HEK293 (cell line): ENCODE results near the gene FCGBP.

Source experiments
- HOXC10 ChIP-seq: sonication (generic); formaldehyde crosslinking; IDR thresholded peaks from 2 replicates; pipeline ENCODE4 v1.8.1; 2023; ENCODE audit warnings: mild to moderate bottlenecking, missing genetic modification reagents
- INSM2 ChIP-seq: fragments of 450-650 bp; formaldehyde crosslinking; IDR thresholded peaks from 2 replicates; pipeline ENCODE4 v1.5.1; 2016; ENCODE audit warnings: missing biosample characterization, missing genetic modification characterization
- SP3 ChIP-seq: fragments of 450-650 bp; formaldehyde crosslinking; IDR thresholded peaks from 2 replicates; pipeline ENCODE4 v1.5.1; 2016; ENCODE audit warnings: missing biosample characterization, missing genetic modification characterization
- ZBTB48 ChIP-seq: fragments of 450-650 bp; formaldehyde crosslinking; IDR thresholded peaks from 2 replicates; pipeline ENCODE4 v1.5.1; 2016; ENCODE audit warnings: missing biosample characterization, missing genetic modification characterization
- ZFP41 ChIP-seq: fragments of 450-650 bp; formaldehyde crosslinking; IDR thresholded peaks from 2 replicates; pipeline ENCODE4 v1.5.1; 2016; ENCODE audit warnings: missing biosample characterization, missing genetic modification characterization, borderline replicate concordance
- ZIC2 ChIP-seq: fragments of 450-650 bp; formaldehyde crosslinking; IDR thresholded peaks from 2 replicates; pipeline ENCODE4 v1.5.1; 2016; ENCODE audit warnings: missing biosample characterization, missing genetic modification characterization
- ZNF140 ChIP-seq: fragments of 450-650 bp; formaldehyde crosslinking; IDR thresholded peaks from 2 replicates; pipeline ENCODE4 v1.5.1; 2016; ENCODE audit warnings: missing biosample characterization, missing genetic modification characterization
- ZNF24 ChIP-seq: fragments of 450-650 bp; formaldehyde crosslinking; IDR thresholded peaks from 2 replicates; pipeline ENCODE4 v1.5.1; 2016; ENCODE audit warnings: missing biosample characterization, missing genetic modification characterization
- ZNF280D ChIP-seq: fragments of 450-650 bp; formaldehyde crosslinking; IDR thresholded peaks from 2 replicates; pipeline ENCODE4 v1.5.1; 2016; ENCODE audit warnings: missing biosample characterization, missing genetic modification characterization
- ZNF292 ChIP-seq: fragments of 450-650 bp; formaldehyde crosslinking; IDR thresholded peaks from 2 replicates; pipeline ENCODE4 v1.5.1; 2016; ENCODE audit warnings: low read depth, missing biosample characterization, missing genetic modification characterization, borderline replicate concordance
- ZNF324 ChIP-seq: fragments of 450-650 bp; formaldehyde crosslinking; IDR thresholded peaks from 2 replicates; pipeline ENCODE4 v1.5.1; 2016; ENCODE audit warnings: missing biosample characterization, missing genetic modification characterization
- ZNF423 ChIP-seq: fragments of 450-650 bp; formaldehyde crosslinking; IDR thresholded peaks from 2 replicates; pipeline ENCODE4 v1.5.1; 2016; ENCODE audit warnings: missing biosample characterization, missing genetic modification characterization
- ZNF433 ChIP-seq: fragments of 450-650 bp; formaldehyde crosslinking; IDR thresholded peaks from 2 replicates; pipeline ENCODE4 v1.5.1; 2016; ENCODE audit warnings: missing biosample characterization, missing genetic modification characterization, low read depth
- ZNF473 ChIP-seq: fragments of 450-650 bp; formaldehyde crosslinking; IDR thresholded peaks from 2 replicates; pipeline ENCODE4 v1.5.1; 2017; ENCODE audit warnings: missing biosample characterization, missing genetic modification characterization
- ZNF488 ChIP-seq: fragments of 450-650 bp; formaldehyde crosslinking; IDR thresholded peaks from 2 replicates; pipeline ENCODE4 v1.5.1; 2016; ENCODE audit warnings: missing biosample characterization, missing genetic modification characterization
- ZNF518A ChIP-seq: fragments of 450-650 bp; formaldehyde crosslinking; conservative IDR thresholded peaks from 2 replicates; pipeline ENCODE4 v1.5.1; 2016; ENCODE audit warnings: low read depth, missing biosample characterization, missing genetic modification characterization
- ZNF549 ChIP-seq: fragments of 450-650 bp; IDR thresholded peaks from 2 replicates; pipeline ENCODE4 v1.5.1; 2018; ENCODE audit warnings: missing biosample characterization, missing genetic modification characterization, mild to moderate bottlenecking, inconsistent platforms, moderate library complexity
- ZNF560 ChIP-seq: fragments of 450-650 bp; formaldehyde crosslinking; IDR thresholded peaks from 2 replicates; pipeline ENCODE4 v1.5.1; 2017; ENCODE audit warnings: missing biosample characterization, missing genetic modification characterization, borderline replicate concordance
- ZNF580 ChIP-seq: fragments of 450-650 bp; formaldehyde crosslinking; IDR thresholded peaks from 2 replicates; pipeline ENCODE4 v1.5.1; 2016; ENCODE audit warnings: missing biosample characterization, missing genetic modification characterization
- ZNF585B ChIP-seq: fragments of 450-650 bp; formaldehyde crosslinking; IDR thresholded peaks from 2 replicates; pipeline ENCODE4 v1.5.1; 2016; ENCODE audit warnings: missing biosample characterization, missing genetic modification characterization
- ZNF664 ChIP-seq: fragments of 450-650 bp; formaldehyde crosslinking; IDR thresholded peaks from 2 replicates; pipeline ENCODE4 v1.5.1; 2016; ENCODE audit warnings: missing biosample characterization, missing genetic modification characterization
- ZNF701 ChIP-seq: fragments of 450-650 bp; formaldehyde crosslinking; IDR thresholded peaks from 2 replicates; pipeline ENCODE4 v1.5.1; 2016; ENCODE audit warnings: missing biosample characterization, missing genetic modification characterization
- ZNF768 ChIP-seq: fragments of 450-650 bp; formaldehyde crosslinking; IDR thresholded peaks from 2 replicates; pipeline ENCODE4 v1.5.1; 2018; ENCODE audit warnings: missing biosample characterization, mild to moderate bottlenecking, missing genetic modification characterization
- ZNF792 ChIP-seq: fragments of 450-650 bp; formaldehyde crosslinking; IDR thresholded peaks from 2 replicates; pipeline ENCODE4 v1.5.1; 2016; ENCODE audit warnings: missing biosample characterization, missing genetic modification characterization
- ZNF837 ChIP-seq: fragments of 450-650 bp; formaldehyde crosslinking; IDR thresholded peaks from 2 replicates; pipeline ENCODE4 v1.5.1; 2016; ENCODE audit warnings: missing biosample characterization, missing genetic modification characterization
- ZNF843 ChIP-seq: fragments of 450-650 bp; formaldehyde crosslinking; IDR thresholded peaks from 2 replicates; pipeline ENCODE4 v1.5.1; 2016; ENCODE audit warnings: missing biosample characterization, missing genetic modification characterization
- ZSCAN30 ChIP-seq: fragments of 450-650 bp; IDR thresholded peaks from 2 replicates; pipeline ENCODE4 v1.5.1; 2018; ENCODE audit warnings: missing biosample characterization, mild to moderate bottlenecking, missing genetic modification characterization, moderate library complexity
- ZSCAN5A ChIP-seq: fragments of 450-650 bp; formaldehyde crosslinking; IDR thresholded peaks from 2 replicates; pipeline ENCODE4 v1.5.1; 2016; ENCODE audit warnings: missing biosample characterization, missing genetic modification characterization

Gene FCGBP

GRCh38 chr19:39971380-39972035 is 37.1 kb upstream of the FCGBP start (continued):
- TF ChIP-seq ZNF560 (tag by site-specific recombination) (0 out of 2 replicates have a peak, but pooled peaks have one; percentile 2), ZNF280D (tag by site-specific recombination) (0 out of 2 replicates have a peak, but pooled peaks have one; percentile 69), ZNF701 (tag by site-specific recombination) (no peak), ZNF580 (tag by site-specific recombination) (peak; percentile 52; the same call in 1 of the 2 replicates), ZNF473 (tag by site-specific recombination) (no peak), ZNF843 (tag by site-specific recombination) (0 out of 2 replicates have a peak, but pooled peaks have one; percentile 5), ZSCAN30 (tag by site-specific recombination) (no peak), ZNF24 (tag by site-specific recombination) (0 out of 2 replicates have a peak, but pooled peaks have one; percentile 40), ZNF664 (tag by site-specific recombination) (no peak), ZIC2 (tag by site-specific recombination) (no peak), SP3 (no peak), ZNF423 (tag by site-specific recombination) (no peak), ZNF140 (no peak), ZBTB48 (tag by site-specific recombination) (peak; percentile 67; the same call in 1 of the 2 replicates), ZNF549 (tag by site-specific recombination) (no peak), ZNF433 (tag by site-specific recombination) (no peak), HOXC10 (no peak), ZNF292 (tag by site-specific recombination) (no peak), ZSCAN5A (tag by site-specific recombination) (0 out of 2 replicates have a peak, but pooled peaks have one; percentile 43), ZNF768 (peak; percentile 6; the same call in 1 of the 2 replicates), ZNF792 (tag by site-specific recombination) (no peak), ZNF324 (tag by site-specific recombination) (no peak), ZNF837 (tag by site-specific recombination) (no peak), ZNF585B (no peak), ZNF518A (tag by site-specific recombination) (no peak), INSM2 (tag by site-specific recombination) (peak; percentile 42; the same call in 1 of the 2 replicates), ZFP41 (tag by site-specific recombination) (no peak), ZNF488 (tag by site-specific recombination) (no peak)
